ENCODE measurements around the gene SIDT1.

SIDT1 gene

GRCh38 chr3:113531826-113532697 lies at the start of gene SIDT1:
SIDT1 (plus strand) TSS chr3:113532555; CDS start chr3:113533022, 467 bp downstream.
- ATAC-seq: peak; percentile 80

- no peak for ATAC-seq
Observed at GRCh38 chr3:113485161-113485609, 47.2 kb upstream of the SIDT1 start.

- no peak for ATAC-seq
Observed at GRCh38 chr3:113495035-113495434, 37.3 kb upstream of the SIDT1 start.

GRCh38 chr3:113496924-113497323 lies 35.4 kb upstream of the SIDT1 start:
- no peak for ATAC-seq

- no peak for ATAC-seq
Observed at GRCh38 chr3:113498221-113499005, 33.9 kb upstream of the SIDT1 start.

GRCh38 chr3:113499081-113499480 lies 33.3 kb upstream of the SIDT1 start:
- ATAC-seq: no peak

- ATAC-seq: peak; percentile 48 to 63
Observed at GRCh38 chr3:113501597-113501996, 30.8 kb upstream of the SIDT1 start.

GRCh38 chr3:113505867-113506266 lies 26.5 kb upstream of the SIDT1 start:
- no peak for ATAC-seq

GRCh38 chr3:113507501-113508067 lies 24.8 kb upstream of the SIDT1 start:
- no peak for ATAC-seq

- ATAC-seq: no peak
Observed at GRCh38 chr3:113508966-113509365, 23.4 kb upstream of the SIDT1 start.

GRCh38 chr3:113514265-113514769 lies 18.0 kb upstream of the SIDT1 start:
- no peak for ATAC-seq

GRCh38 chr3:113516115-113516505 lies 16.2 kb upstream of the SIDT1 start:
- no peak for ATAC-seq

GRCh38 chr3:113521981-113522380 lies 10.4 kb upstream of the SIDT1 start:
- no peak for ATAC-seq

GRCh38 chr3:113523241-113523640 lies 9.1 kb upstream of the SIDT1 start:
- no peak for ATAC-seq

GRCh38 chr3:113532698-113533533 lies 561 bp downstream of the SIDT1 start:
- peak; percentile 50 to 53 for ATAC-seq

- peak; percentile 33 to 34 for ATAC-seq
Observed at GRCh38 chr3:113533534-113533892, 1.2 kb downstream of the SIDT1 start.

- peak; percentile 33 to 39 for ATAC-seq
Observed at GRCh38 chr3:113534365-113534764, 2.0 kb downstream of the SIDT1 start.

- no peak for ATAC-seq
Observed at GRCh38 chr3:113535898-113536297, 3.5 kb downstream of the SIDT1 start.

GRCh38 chr3:113536627-113537101 lies 4.3 kb downstream of the SIDT1 start:
- ATAC-seq: no peak

GRCh38 chr3:113537155-113537554 lies 4.8 kb downstream of the SIDT1 start:
- no peak for ATAC-seq

- no peak for ATAC-seq
Observed at GRCh38 chr3:113541519-113541918, 9.2 kb downstream of the SIDT1 start.

GRCh38 chr3:113545594-113545993 lies 13.2 kb downstream of the SIDT1 start:
- ATAC-seq: no peak

Data from activated CD4-positive, CD25-positive, alpha-beta regulatory T cell treated with anti-CD3 and anti-CD28 coated beads, Interleukin-2, amount 50 U/mL, for 24 hours (primary cell).